G401.6 (cell line): ENCODE measurements around the gene ATOH8.
"Not testable (repeated sequence)": the region's sequence is repeated elsewhere in the genome, so short reads cannot be mapped to it uniquely, and the experiment has no call there.

Source experiments
- FAIRE-seq: peaks from 2 replicates; lab custom pipeline; 2012; peaks lifted over from hg19 to GRCh38; lab: Jason Lieb, UNC

ATOH8 gene

GRCh38 chr2:85828725-85829124, 74.9 kb downstream of the ATOH8 start:
- FAIRE-seq, result no peak

DNA sequence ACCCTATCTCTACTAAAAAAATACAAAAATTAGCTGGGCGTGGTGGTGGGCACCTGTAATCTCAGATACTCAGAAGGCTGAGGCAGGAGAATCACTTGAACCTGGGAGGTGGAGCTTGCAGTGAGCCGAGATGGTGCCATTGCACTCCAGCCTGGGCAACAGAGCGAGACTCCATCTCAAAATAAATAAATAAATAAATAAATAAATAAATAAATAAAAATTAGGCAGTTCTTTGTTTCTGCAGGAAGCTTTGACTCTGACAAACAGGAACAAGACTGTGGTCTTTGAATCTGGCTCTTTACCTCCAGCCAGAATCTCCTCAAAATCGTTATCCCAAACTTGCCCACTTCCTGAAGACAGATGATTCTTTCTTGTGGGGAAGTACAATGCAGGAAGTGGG, 75.6 kb downstream of the ATOH8 start:
- not testable (repeated sequence) for FAIRE-seq

DNA sequence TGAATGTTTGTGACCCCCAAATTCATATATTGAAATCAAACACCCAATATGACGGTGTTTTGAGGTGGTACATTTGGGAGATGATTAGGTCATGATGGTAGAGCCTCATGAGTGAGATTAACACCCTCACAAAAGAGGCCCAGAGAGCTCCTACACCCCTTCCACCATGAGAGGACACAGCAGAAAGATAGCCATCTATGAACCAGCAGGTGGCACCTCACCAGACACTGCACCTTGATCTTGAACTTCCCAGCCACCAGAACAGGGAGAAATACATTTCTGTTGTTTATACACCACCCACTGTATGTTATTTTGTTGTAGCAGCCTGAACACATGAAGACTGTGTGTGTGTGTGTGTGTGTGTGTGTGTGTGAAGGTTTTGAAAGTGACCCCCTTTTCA, 76.9 kb downstream of the ATOH8 start:
- FAIRE-seq, result no peak

DNA sequence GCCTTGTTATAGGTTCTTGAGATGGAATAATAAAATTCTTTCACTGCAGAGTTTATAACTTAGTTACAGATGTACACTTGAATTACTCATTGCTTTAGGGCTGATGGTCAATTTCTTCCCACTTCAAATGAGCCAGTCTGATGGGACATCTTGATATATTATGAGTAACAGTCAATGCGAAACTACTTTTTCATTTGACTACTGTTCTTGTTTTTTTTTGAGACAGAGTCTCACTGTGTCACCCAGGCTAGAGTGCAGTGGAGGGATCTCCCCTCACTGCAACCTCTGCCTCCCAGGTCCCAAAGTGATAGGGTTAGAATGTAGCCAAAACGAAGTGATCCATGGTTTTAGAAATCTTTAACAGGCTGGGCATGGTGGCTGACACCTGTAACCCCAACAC, 77.9 kb downstream of the ATOH8 start:
- no peak for FAIRE-seq

DNA sequence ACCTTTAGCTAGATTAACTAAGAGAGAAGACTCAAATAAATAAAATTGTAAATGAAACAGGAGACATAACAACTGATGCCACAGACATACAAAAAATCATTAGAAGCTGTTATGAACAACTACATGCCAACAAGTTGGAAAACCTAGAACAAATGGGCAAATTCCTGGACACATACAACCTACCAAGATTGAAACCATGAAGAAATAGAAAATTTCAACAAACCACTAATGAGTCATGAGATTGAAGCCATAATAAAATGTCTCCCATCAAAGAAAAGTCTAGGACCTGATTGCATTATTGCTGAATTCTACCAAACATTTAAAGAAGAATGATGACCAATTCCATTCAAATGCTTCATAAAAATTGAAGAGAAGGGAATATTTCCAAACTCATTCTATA, 80.7 kb downstream of the ATOH8 start:
- no peak for FAIRE-seq
